ENCODE results near the gene TLX2.
A peak's percentile ranks its signal among the peaks of the same experiment; 100 is the strongest.
"Not testable (repeated sequence)": the region's sequence is repeated elsewhere in the genome, so short reads cannot be mapped to it uniquely, and the experiment has no call there.

TLX2 gene

DNA sequence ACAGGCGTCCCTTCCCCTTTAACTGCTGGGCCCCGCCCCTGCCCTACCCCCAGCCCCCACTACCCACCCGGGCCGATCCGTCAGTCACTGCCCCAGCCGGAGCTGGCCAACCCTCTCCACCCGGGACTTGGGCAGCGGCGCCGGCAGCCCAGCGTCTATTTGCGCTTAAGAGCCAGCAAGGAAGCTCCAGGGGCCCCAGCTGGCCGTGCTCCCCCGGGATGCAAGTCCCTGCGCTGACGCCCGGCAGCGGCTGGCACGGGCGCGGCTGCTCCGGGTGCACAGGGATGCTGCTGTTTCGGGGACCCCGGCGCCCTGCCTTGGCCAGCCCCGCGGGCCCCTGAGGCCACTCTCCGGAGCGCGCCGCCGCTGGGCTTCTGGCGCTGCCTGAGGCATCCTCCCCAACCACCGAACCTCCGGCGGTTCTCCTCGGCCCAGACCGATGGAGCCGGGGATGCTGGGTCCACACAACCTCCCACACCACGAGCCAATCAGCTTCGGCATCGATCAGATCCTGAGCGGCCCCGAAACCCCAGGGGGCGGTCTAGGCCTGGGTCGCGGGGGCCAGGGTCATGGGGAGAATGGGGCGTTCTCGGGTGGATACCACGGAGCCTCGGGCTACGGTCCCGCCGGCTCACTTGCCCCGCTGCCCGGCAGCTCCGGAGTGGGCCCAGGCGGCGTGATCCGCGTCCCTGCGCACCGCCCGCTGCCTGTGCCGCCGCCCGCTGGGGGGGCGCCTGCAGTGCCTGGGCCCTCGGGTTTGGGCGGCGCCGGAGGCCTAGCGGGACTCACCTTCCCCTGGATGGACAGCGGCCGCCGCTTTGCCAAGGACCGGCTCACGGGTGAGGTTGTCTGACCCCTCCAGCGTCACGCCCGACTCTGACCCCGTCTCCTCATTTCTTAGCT, at the start of gene TLX2:
TSS of gene TLX2 (plus strand) at position 83 of the 903 bp plus-strand sequence. CDS start at position 440, 357 bp downstream.
- DNase-seq (ENCODE audit: low read depth): no peak

DNA sequence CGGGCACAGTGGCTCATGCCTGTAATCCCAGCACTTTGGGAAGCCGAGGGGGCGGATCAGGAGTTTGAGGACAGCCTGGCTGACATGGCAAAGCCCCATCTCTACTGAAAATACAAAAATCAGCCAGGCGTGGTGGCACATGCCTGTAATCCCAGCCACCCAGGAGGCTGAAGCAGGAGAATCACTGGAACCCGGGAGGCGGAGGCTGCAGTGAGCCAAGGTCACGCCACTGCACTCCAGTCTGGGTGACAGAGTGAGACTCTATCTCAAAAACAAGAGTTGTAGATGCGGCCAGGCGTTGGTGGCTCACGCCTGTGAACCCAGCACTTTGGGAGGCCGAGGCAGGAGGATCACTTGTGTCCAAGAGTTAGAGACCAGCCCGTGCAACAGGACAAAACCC, 43.5 kb upstream of the TLX2 start:
- not testable (repeated sequence) for DNase-seq (ENCODE audit: low read depth)

DNA sequence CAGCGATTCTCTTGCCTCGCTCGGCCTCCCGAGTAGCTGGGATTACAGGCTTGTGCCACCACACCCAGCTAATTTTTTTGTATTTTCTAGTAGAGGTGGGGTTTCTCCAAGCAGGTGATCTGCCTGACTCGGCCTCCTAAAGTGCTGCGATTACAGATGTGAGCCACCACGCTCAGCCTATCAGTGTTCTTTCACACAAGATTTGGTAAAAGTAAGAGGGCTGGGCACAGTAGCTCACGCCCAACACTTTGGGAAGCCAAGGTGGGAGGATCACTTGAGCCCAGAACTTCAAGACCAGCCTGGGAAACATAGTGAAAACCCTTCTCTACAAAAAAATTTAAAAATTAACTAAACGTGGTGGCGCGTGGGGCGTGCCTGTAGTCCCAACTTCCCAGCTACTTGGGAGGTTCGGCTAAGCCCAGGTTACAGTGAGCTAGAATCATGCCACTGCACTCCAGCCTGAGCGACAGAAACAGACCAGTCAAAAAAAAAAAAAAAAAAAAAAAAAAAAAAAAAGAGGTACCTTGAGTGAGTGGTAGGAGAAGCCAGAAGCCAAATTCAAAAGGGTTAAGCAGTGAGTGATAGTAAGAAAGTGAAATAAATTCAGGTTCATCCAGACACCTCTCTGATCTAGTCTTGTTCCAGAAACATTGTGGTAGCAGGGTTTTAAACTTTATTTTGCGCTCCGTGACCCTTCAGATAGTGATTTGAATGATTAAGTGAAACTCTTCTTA, 42.8 kb upstream of the TLX2 start:
- DNase-seq (ENCODE audit: low read depth): no peak

DNA sequence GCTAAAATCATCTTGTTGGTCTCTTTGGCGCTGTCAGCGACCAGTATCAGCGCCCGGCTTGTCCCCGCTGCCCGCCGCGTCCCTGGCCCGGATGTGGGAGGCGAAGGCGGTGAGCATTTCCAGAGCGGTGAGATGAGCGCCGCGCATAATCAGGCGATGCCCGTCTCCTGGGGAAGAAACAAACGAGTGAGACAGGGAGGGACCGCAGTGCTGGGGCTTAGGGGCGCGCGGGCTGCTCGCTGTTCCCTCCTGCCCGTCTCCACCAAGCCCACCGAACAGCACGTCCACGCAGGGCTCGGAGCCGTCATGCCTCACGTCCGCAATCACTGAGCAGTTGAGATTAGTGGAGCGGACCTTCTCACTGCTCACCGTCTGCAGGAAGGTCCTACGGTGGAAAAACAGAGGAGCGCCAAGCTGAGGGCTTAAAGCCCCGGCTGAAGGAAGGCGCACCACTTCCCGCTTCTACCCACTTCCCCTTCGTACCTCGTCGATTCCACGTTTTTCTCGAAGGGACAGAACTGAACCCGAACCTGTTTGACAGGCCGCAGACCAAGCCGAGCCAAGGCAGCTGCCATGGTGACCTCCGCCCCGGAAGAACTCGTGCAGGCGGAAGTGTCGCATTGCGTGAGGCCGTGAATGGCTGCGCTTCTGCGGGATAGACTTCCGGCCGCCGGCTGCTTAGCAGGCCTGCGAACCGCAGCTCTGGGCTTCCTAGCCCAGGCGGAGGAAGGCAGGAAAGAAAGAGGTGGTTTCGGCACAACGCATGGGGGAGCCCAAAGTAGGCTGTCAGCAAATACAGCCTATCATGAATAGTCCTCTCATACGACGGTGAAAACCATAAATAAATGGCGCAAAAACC, 41.9 kb upstream of the TLX2 start, which contains the start of gene MRPL53:
TSS of gene MRPL53 (minus strand) at position 595 of the 859 bp plus-strand sequence. CDS start at position 575, 20 bp downstream.
- DNase-seq (ENCODE audit: low read depth): peak; percentile 97

DNA sequence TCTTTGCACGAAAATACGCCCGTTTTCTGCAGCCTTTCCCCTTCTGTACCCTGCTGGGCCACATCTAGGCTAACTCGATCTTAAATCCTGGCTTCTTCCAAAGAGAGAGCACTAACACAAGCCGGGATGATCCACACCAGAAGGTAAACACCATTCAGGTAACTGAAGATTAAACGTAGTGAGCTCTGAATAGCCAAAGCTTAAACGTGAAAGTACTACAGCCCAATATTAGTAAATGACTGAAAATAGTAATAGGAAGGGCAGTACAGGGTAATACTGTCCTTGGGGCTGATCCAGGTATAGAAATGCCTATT, 41.3 kb upstream of the TLX2 start:
- no peak for DNase-seq (ENCODE audit: low read depth)

DNA sequence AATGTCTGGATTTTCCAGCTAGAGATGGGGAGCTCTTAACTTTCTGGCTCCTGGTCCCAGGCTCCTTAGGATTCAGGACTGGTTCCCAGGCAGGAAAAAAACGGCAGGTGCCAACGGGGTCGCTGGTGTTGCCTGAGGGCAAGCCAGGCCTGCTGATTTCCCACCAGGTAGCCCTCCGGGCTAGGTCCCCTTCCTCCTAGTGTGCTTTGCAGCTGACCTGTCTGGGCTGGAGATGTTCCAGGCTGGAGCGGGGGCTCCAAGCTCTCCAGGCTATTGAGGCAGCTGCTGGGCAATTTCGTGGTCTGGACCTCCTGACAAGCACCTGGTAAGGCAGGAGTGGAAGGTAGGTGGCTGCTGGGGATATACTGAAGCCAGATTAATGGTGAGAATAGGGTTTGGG, 39.8 kb upstream of the TLX2 start:
- DNase-seq (ENCODE audit: low read depth): no peak

DNA sequence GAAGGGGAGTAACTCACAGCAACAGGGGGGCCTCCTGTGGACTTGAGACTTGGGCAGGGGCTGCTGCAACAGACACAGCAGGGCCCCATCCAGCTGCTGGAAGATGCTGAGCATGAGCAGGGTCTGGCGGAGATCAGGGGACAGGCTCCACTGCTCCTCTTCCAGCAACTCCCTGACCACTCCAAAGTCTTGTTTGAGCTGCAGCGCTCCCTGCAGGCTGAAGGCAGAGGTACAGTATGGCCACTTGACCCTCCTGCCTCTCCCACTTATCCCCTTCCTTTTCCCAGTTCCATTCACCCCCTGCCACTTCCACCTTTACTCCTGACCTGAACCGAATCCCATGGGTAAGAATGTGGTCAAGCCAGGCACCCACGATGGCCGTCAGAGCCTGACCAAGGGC, 39.4 kb upstream of the TLX2 start:
- DNase-seq (ENCODE audit: low read depth): no peak

DNA sequence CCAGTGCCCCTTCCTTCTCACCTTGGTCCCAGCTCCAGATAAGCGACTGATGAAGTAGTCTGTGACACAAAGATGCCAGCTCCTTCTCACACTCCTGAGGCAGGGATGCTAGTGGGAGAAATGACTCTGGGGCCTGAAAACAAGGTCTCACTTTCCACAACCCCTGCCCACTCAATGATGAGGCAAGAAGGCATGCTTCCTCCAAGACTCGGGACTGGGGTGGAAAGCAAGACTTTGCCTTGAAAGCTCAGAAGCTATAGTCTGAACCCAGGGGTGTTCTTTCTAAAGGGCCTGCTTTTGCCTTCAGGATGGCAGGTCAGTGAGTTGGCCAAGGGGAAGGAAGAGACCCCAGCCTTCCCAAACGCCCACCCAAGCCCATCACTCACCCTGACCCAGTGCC, 32.8 kb upstream of the TLX2 start:
- DNase-seq (ENCODE audit: low read depth): no peak

DNA sequence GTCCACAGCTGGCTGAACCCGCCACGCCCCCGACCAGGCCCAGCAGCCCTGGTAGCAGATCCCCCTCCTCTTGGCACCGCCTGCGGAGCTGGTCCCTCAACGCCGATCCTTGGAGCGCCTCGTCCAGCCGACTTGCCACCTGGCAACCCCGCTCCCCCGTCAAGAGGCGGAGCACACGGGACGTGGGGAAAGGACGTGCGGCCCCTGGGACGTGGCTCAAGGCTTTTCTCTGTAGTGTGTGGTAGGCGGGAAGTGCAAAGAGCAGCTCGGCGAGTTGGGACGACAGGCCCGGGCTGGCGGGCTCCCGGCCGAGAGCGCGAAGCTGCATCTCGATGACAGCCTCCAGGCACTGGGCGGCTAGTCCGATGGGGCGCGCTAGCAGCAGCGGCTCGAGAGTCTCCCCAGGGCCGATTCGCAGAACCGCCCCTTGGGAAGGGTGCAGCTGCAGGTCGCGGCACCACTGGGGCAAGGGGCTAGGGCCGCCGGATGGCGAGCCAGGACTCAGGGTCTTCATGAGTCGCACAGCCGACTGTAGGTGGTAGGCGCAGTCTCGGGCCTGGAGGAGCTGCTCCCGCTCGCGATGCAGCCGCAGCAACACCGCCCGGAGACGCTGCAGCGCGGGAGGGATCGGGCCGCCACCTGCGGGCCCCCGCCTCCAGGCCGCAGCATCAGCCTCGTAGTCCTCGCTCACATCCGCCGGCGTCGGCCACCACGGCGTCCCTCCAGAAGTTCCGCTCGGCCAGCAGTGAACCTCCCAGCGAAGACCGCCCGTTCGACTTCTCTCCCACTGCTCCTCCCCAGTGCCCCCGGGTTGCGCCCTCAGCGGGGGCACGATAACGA, 32.1 kb upstream of the TLX2 start:
- DNase-seq (ENCODE audit: low read depth): no peak

DNA sequence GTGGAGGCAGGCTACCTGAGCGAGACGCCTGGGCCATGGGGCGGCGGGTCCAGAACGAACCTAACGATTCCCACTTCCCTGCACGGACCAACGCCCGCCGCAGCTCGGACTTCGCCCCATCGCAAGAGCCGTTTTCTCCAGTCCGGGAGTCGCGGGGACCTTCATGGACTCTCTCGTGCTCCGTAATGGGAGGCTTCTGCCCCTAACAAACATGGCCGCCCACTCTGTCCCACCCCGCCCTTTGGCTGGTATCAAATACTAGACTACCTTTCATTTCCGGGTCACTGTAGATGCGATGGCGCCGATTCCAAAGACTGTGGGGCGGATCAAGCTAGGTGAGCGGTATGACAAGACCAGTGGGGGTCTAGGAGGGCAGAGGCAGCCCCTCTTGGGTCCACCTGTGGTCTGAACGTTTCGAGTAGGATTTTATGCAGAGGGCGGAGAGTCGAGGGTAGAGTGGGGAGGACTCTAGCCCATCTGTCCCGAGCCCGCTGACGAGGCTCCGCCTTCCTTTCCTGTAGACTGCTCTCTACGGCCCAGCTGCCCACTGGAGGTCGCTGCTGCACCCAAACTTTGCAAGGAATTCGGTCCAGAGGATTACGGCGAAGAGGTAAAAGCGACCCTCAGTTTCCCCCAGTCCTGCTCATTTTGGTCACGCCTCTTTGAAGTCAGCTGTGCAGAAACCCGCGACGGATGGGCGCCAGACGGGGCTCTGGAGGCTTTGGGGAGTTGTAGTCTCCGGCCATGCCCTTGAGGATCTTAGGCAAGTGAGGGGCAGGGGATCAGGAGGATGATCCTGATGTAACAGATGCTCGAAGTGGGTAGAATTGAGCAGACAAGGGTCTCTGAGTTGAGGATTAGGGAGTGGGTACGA, 31.2 kb upstream of the TLX2 start, which contains the start of the genes CCDC142 and TTC31:
TSS of gene CCDC142 (minus strand) at position 198 of the 874 bp plus-strand sequence. CDS start at position 37, 161 bp downstream.
TSS of gene TTC31 (plus strand) at position 281 of the 874 bp plus-strand sequence. CDS start at position 296, 15 bp downstream.
- peak; percentile 66 for DNase-seq (ENCODE audit: low read depth)

DNA sequence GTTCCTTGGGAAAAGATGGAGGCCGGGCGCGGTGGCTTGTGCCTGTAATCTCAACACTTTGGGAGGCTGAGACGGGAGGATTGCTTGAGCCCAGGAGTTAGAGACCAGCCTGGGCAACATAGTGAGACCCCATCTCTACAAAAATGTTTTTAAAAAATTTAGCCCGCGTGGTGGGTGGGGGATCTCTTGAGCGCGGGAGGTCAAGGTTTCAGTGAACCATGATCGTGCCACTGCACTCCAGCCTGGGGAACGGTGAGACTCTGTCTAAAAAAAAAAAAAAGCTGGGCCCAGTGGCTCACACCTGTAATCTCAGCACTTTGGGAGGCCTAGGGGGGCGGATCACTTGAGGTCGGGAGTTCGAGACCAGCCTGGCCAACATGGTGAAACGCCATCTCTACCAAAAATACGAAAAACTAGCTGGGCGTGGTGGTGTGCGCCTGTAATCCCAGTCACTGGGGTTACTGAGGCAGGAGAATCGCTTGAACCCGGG, 30.5 kb upstream of the TLX2 start:
- DNase-seq (ENCODE audit: low read depth): not testable (repeated sequence)

DNA sequence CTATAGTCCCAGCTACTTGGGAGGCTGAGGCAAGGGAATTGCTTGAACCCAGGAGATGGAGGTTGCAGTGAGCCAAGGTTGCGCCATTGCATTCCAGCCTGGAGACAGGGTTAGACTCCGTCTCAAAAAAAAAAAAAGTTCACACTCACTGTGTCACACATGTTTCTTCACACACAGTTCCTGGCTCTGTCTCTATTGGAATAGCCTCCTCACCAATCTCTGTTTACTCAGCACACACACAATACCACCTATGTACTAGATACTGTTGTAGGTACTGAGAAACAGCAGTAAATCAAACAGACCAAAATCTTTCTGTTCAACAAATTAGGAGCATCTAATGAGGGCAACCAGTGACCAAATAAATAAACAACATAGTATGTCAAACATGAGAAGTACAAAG, 28.1 kb upstream of the TLX2 start:
- DNase-seq (ENCODE audit: low read depth): no peak

DNA sequence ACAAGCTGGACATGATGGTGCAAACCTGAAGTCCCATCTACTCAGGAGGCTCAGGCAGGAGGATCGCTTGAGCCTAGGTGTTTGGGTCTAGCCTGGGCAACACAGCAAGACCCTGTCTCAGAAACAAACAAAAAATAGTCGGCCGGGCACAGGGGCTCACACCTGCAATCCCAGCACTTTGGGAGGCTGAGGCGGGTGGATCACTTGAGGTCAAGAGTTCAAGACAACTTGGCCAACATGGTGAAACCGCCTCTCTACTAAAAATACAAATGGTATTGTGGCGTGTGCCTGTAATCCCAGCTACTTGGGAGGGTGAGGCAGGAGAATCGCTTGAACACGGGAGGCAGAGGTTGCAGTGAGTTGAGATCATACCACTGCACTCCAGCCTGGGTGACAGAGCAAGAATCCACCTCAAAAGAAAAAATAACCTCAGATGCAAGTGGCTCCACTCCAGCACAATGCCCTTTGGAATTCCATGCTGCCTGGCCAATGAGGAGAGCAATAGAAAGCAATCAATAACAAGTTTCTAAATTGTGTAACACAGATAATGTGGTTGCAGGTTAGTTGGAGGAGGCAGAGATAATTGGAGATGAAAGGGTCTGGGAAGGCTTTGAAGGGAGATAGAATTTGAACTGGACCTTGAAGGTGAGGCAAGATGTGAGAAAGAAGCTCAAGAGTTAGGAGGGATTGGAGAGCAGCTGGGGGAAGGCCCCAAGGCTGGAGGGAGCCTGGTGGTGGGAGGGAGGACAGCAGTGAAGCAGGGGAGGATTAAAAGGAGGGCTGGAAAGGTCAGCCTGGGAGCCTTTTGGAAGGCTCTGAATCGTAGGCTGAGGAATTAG, 25.4 kb upstream of the TLX2 start:
- no peak for DNase-seq (ENCODE audit: low read depth)

DNA sequence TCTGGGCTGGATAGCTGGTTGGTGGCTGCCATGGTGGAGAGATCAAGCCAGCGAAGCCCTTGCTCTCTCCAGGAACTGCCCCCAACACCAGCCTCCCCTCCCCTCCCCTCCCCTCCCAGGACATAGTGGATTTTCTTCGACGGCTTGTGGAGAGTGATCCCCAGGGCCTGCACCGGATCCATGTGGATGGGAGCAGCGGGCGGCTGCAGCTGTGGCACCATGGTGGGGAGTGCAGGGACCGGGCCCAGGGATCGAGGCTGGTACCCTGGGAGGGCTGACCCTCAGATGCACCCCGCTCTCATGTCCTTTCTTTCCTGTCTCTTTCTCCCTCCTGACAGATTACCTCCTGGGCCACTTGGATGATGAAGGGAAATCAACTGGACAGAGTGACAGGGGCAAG, 24.3 kb upstream of the TLX2 start:
- DNase-seq (ENCODE audit: low read depth): no peak

DNA sequence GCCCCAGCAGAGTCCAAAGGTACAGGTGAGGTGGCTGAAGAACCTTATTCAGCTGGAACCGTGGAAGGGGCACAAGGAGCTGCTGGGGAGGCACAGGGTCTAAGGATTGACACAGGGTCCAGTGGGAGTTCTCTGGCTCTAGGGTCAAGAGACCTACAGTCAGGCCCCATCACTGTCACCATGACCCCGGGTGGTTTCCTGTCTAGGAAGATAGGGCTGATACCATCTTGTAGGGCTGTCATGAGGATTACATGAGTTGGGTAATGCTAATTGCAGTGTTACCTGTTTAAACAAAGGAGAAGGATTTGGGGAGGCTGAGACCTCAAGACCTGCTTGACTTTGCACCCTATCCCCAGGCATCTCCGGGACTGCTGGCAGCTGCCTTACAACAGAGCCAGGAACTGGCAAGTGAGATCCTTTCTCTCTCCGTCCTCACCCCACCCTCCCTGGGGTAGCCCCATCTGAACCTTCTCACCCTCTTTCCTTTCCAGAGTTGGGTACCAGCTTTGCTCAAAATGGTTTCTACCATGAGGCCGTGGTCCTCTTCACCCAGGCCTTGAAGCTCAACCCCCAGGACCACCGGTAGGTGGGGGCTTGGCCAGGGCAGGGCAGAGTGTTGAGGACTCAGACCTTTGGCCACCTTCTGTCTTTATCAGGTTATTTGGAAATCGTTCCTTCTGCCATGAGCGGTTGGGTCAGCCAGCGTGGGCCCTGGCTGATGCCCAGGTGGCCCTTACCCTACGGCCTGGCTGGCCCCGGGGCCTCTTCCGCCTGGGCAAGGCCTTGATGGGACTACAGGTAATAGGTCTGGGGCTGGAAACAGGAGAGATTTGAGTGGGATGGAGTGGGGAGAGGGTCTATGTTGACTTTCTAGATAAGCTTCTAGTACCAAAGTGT, 22.4 kb upstream of the TLX2 start:
- no peak for DNase-seq (ENCODE audit: low read depth)

DNA sequence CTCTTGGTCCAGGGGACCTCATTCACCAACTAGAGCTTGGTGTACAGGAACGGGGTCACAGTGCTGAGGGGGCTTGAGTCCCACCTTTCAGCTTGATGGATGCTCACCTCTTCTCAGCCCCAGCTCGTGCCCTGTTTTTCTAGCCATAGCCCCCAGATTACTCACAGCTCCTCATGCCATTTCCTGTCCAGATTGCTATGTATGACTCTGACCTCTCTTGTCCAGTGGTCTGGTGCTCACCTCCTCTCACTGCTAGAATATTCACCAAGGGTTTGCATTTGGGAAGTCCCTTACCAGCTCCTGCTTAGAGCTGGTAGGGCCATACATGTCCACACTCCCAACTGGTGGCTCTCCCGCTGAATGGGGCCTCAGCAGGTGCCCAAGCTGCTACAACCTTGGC, 20.7 kb upstream of the TLX2 start:
- no peak for DNase-seq (ENCODE audit: low read depth)

DNA sequence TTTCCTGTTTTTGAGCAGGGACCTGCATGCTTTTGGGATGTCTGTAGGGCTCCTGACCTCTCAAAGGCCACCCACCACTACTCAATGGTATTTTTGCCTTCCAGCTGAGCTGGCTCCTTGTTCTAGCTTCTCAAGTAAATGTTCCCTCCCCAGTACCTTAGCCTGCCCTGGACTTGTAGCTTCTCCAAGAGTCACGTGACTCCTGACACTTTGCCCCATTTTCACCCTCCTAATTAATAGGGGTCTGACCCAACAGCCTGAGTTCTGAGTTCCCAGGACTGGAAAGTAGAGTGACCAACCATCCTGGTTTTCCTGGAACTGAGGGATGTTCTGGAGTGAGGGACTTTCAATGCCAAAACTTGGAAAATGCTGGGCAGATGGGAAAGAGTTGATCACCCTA, 18.8 kb upstream of the TLX2 start:
- no peak for DNase-seq (ENCODE audit: low read depth)
